Lower leg skin (tissue), 3 donors: ENCODE results near the gene DPM2.

Source experiments
- POLR2A ChIP-seq, 2 donors: fragments of 450-650 bp; IDR thresholded peaks; one replicate each; pipeline ENCODE4 v1.6.1; 2016 to 2017; ENCODE audit warnings: antibody characterized with exemption in 2 of 2, mild to moderate bottlenecking in 1 of 2, moderate library complexity in 1 of 2
- TF ChIP-seq, protein P1 (sequence below), 3 donors: fragments of 450-650 bp; IDR thresholded peaks; one replicate each; pipeline ENCODE4 v1.5.1; 2016; ENCODE audit warnings: antibody characterized with exemption in 3 of 3, mild to moderate bottlenecking in 3 of 3, moderate library complexity in 2 of 3

GRCh38 chr9:127930231-127931091 lies 7.2 kb downstream of the DPM2 start, which contains the start of gene PIP5KL1:
- TF ChIP-seq, protein P1, sequence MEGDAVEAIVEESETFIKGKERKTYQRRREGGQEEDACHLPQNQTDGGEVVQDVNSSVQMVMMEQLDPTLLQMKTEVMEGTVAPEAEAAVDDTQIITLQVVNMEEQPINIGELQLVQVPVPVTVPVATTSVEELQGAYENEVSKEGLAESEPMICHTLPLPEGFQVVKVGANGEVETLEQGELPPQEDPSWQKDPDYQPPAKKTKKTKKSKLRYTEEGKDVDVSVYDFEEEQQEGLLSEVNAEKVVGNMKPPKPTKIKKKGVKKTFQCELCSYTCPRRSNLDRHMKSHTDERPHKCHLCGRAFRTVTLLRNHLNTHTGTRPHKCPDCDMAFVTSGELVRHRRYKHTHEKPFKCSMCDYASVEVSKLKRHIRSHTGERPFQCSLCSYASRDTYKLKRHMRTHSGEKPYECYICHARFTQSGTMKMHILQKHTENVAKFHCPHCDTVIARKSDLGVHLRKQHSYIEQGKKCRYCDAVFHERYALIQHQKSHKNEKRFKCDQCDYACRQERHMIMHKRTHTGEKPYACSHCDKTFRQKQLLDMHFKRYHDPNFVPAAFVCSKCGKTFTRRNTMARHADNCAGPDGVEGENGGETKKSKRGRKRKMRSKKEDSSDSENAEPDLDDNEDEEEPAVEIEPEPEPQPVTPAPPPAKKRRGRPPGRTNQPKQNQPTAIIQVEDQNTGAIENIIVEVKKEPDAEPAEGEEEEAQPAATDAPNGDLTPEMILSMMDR (IDR thresholded peaks at IDR 0.05): no peak
- no peak for TF ChIP-seq POLR2A (IDR thresholded peaks at IDR 0.05)
